ENCODE measurements around the gene FGGY.
A peak's percentile ranks its signal among the peaks of the same experiment; 100 is the strongest.
"Not testable (repeated sequence)": the region's sequence is repeated elsewhere in the genome, so short reads cannot be mapped to it uniquely, and the experiment has no call there.

The FGGY gene

DNA sequence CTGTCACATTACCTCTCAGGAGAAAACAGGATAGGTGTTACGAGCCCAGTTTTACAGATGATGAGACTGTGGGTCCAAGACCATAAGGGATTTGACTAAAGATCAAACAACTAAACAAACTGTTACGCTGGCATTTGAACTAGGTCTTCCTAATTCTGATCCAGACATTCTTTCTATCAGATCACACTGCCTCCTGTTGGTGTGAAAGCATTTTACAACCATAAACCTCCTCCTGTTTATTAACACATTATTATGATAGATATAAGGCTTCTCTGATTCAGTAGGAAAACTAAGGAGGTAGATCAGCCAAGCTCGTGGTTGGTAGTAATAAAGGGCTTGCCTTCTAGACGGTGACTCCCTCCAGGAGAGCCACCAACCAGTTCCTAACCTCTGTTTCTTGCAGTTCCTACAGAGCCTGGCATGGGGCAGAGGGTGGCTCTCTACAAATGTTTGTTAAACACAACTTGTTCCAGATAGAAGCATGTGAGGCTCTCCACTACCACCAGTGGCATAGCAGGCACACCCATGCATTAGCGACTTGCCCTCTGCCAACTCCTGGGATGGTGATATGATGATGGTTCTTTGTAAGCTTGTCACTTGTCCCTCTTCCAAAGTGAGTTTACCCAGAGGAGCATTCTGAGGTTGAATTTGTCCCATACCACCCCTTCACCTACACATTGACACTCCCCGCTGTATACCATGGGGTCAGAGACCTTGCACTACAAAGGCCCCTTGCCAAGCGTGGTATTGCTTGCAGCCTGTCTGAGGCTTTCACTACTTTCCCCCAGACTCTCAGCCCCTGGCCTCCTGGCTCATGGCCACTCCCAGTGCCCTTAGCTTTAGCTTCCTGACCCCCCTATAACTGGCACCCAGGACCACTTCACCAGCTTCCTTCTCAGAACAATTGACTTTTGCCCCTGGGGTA lies 421.4 kb downstream of the FGGY start:
- no peak for DNase-seq

DNA sequence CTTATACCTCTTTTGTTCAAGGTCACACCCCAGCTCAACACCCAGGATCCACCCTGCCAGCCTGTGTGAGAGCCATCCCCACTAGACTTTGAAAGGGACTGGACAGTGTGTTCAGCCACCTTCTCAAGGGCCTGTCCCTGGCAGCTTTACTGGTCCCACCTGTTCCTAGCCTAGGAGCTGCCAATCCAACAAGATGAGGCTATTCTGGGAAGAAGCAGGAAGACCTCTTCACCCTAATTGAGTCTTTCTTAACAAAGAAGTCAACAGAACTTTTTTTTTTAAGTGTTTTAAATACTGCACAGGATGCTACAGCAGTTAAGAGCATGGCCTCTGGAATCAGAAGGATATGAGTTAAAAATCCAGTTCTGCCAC lies 422.1 kb downstream of the FGGY start:
- no peak for DNase-seq

DNA sequence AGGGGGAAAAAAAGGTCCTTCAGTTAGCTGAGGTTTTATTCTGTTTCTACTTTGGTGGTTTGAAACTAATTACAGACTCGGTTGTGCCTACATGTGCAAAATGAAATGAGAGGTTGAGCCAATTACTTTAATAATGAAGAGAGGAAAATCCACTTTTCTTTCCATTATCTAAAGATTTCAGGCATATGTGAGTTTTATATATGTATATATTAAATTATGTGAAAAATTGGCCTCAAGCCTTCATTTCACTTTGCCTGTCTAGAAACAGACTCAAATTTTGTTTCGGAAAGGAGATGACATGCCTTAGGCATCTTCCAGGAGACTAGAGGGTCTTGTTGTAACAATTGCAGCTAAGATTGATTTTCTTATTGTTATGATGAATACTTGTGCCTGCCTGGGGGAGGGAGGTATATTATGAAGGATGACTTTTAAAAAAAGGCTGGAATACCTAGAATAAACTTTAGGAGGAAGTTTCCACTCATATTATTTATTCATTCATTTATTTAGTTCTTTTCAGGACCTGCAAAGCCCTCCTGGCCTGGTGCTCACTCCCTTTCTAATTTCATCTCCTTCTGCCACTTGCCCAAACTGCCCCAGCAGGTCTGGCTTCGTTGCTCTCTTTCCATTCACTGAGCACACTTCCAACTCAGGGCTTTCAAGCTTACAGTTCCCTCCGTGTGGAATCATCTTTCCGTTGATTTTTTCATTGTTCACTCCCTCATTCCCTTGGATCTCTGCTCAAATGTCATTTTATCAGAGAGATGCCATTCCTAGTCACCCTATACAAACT lies 423.6 kb downstream of the FGGY start:
- DNase-seq: no peak

DNA sequence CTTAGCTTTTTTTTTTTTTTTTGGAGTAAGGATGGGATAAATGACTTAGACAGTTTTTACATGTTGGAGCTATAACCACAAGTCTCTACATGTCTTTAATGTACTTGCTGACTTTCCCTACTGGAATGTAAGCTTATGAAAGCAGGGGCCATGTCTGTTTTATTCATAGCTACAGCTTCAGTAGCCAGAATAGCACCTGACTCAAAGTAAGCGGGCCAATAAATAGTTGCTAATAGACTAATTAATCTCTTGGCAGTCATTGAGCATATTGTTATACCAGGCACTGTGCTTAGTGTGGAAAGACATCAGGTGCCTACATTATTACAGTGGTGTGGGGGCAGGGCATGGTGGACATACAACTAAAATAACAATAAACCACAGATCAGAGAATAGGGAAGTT lies 433.4 kb downstream of the FGGY start:
- no peak for DNase-seq

DNA sequence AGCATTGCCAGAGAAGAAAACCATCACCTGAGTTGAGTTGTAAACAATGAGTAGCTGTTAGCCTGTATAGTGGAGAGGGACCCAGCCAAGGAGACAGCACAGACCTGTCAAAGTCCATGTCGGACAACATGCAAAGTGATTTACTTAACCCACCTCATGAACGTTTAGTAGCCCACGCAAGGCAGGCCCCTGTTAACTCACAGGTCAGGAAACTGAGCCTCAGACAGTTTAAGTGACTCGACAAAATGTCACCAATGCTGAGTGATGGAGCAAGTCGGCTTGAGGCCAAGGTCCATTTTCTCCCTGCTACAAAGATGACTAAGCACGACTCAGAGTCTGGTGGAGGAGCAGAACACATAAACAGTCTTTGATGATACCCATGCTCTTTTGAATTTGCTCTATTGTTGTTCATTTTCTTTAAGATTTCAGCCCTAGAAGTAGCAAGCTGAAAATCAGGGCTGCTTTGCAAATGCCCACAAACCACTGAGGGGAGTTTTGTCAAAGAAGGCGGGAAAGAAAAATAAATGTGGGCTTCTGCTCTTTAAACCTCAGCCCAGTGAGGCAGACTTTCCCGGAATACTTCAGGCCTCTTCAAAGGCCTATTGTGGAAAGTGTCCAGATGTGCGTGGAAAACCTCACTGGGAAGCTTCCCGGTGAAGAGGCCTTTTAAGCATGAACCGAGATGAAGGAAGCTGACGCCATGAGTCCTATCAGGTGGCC lies 434.0 kb downstream of the FGGY start:
- DNase-seq: peak; percentile 25

DNA sequence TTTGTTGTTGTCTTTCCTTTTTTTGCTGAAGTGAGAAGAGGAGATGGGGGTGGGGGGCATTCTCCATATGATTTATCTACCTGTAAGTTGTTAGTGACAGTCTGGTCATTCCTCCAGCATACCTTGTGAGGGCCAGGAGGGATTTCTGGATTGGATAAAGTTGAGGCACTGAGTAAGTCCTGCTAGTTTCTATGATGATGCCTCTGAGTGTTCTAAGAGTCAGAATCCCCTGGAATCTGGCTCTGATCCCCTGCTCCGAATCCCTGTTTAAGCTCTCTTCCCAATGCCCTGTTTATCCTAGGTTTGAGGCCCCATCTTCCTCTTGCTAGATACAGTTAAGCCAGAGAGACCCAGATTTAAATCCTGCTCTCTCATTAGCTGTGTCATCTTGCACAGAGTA lies 434.7 kb downstream of the FGGY start:
- DNase-seq: no peak

DNA sequence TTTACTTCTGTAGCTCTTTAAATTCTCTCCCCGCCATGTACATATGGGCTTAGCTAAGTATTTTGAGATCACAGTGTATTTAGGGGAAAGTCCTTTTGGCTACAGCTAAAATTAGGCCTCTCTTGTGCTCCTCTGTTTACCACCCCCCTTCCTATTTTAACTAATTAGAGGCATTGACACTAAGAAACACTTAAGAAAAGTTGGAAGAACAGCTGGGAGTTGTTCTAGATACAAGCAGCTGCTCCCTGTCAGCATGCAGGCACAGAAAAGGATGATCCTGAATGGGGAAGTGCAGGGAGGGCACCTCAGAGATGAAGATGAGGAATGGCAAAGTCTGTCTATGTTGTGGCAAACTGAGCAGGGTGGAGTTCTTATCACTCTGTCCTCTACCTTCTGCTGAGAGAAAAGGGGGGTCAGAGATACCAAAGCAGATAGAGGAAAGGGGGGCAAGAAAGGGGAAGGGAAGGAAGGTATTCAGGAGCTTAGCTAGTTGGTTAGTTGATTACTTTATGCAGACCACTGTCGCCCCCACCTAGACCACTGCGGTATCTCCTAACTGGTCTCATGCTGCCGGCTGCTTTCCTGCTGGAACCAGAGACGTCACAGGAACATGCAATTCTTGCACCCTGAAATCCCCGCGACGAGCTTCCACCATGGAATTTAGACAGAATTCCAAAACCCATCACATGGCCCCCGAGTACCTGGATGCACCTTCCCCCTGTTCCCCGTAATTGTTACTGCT lies 435.5 kb downstream of the FGGY start:
- no peak for DNase-seq

DNA sequence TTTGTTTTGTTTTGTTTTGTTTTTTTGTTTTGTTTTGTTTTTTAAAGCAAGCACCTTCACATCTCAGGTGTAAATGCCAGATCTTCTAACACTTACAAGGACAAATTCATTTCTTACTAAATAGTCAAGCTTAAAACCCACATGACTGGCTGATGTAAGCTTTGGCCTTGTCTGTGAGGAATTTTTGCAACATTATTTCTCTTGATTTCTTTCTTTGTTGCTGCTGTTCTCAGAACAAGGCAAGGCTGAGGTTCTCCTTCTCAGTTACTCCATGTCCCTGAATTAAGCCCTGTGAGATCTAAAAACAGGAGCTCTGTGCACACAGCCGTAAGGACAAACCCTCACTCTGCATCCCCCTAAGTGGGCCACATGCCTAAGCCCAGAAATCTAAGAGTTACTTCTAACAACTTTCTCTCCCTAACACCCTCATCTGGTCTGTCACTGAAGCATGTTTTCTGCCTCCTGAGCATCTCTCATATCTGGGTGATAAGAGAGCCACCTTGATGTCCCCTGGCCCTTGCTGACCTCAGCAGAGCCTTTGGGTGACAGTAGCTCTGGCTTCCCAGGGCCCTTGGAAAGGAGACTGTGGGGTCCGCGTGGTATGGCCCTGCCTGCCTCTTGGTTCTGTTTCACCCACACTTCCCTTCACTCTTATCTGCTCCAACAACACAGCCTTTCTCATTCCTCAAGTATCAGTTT lies 436.7 kb downstream of the FGGY start:
- no peak for DNase-seq

DNA sequence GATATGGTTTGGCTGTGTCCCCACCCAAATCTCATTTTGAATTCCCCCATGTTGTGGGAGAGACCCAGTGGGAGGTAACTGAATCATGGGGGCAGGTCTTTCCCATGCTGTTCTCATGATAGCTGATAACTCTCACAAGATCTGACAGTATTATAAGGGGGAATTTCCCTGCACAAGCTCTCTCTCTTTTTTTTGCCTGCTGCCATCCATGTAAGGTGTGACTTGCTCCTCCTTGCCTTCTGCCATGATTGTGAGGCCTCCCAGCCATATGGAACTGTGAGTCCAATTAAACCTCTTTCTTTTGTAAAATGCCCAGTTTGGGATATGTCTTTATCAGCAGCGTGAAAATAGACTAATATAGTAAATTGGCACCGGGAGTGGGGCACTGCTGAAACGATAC lies 439.0 kb downstream of the FGGY start:
- not testable (repeated sequence) for DNase-seq

DNA sequence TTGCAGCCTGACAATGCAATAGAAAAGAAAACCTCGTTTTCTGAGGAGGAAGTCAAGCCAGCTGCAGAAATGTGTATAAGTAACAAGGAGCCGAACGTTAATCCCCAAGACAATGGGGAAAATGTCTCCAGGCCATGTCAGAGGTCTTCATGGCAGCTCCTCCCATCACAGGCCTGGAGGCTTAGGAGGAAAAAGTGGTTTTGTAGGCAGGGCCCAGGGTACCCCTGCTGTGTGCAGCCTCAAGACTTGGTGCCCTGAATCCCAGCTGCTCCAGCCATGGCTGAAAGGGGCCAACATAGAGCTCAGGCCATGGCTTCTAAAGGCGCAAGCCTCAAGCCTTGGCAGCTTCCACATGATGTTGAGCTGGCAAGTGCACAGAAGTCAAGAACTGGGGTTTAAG lies 439.9 kb downstream of the FGGY start:
- DNase-seq: no peak

DNA sequence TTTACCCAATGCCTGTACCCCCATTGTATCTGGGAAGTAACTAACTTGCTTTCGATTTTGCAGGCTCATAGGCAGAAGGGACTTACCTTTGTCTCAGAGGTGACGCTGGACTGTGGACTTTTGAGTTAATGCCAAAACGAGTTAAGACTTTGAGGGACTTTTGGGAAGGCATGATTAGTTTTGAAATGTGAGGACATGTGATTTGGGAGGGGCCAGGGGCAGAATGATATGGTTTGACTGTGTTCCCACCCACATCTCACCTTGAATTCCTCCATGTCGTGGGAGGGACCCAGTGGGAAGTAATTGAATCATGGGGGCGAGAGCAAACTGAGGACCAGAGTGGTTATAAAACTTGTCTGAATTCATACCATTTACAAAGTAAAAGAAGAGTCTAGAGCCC lies 440.7 kb downstream of the FGGY start:
- no peak for DNase-seq

DNA sequence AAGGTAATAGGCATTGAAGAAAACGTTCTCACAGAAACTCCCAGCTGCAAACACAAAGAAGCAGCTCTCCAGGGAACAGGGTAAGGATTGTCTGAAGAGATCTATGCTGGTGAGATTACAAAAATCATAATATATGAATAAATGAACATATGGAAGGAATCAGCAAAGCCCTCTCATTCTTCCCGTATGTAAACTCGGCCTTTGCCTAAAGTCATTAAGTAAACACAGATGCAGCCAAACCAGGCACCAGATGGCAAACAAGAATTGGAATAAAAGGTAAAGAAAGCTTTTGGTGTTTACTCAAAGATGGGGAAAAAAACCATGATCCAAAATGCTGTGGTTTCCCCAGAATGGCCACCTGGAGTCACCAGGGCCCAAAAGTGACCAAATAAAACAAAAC lies 441.3 kb downstream of the FGGY start:
- no peak for DNase-seq

DNA sequence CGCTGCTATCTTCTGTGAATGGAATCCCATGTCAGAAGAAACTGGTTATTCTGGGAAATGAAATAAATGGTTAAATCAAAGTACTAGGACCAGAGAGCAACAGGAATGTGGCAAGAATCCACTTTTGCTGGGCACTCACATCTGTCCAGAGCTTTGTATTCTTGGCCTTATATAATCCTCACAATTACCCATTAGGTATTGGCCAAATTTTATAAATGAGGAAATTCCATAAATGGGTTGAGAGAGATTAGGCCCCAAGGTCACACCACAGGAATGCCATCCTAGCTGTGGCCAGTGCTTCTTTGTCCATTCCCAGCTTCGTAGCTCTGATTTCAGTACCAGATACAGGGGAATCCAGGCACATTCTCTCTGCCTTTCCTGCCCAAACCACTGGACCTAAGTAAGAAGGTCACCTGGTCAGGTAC lies 441.7 kb downstream of the FGGY start:
- DNase-seq: no peak

DNA sequence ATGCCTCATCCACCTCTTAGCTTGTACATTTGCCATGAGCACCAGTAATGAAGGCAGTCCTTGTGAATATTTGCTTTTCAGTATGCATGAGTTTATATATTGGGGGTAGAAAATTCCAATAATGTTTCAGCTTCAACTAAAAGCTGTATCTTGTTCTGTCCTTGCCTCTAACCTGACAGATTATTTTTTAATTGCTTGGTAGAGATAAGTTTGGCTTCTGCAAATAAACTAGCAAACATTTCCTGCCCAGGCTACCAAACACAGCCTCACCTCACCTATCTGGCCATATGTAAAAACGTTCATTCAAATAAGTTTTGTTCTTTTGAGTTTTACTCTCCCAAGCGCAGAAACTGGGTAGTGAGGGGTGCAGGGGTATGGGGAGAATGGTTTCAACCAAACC lies 442.2 kb downstream of the FGGY start:
- DNase-seq: no peak

DNA sequence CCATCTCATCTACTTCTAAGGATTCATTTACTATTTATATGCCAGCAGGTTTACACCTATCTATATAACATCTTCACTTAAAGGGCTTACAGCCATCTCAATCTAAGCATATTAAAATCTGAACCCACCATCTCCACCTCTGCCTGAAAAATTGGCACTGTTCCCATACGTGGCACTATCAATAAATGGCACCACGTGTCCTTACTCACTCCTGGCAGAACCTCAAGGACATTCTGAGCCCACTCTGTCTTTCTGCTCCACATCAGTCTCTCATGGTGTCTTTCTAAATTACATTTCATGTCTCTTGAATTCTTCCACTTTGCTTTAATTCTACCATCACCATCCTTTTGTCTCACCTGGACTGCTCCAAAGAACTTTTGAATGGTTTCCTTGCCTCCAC lies 445.6 kb downstream of the FGGY start:
- no peak for DNase-seq

DNA sequence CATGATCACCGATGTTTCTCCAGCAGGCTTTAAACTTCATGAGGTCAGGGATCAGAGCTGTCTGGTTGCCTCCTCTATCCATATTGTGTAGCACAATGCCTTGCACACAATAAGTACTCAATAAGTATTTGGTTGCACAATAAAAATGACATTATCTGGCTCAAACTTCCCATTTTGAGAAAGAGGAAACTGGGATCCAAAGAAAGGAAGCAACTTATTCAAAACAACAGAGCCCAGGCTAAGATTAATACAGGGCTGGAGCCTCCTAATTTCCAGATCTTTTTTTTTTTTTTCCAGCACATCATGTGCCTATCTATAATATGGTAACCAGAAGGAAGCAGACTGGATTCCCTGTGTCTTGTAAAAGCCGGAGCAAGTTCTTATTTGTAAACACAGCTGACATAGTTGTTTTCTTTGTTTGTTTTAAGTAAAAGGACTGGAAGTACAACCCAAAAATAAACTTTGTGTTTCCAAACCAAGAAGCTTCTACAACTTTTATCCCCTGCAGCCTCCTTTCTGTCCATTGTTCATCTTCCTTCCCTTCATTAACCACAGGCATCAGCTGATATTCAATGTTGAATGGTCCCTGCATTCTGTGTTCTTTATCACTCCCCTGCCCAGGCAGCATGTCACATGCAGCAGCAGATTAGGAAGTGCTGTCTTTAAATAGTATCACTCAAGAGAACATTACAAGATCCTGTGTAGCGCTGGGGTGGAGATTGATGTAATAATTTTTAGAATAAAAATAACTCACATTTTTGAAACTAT lies 446.6 kb downstream of the FGGY start:
- DNase-seq: no peak

DNA sequence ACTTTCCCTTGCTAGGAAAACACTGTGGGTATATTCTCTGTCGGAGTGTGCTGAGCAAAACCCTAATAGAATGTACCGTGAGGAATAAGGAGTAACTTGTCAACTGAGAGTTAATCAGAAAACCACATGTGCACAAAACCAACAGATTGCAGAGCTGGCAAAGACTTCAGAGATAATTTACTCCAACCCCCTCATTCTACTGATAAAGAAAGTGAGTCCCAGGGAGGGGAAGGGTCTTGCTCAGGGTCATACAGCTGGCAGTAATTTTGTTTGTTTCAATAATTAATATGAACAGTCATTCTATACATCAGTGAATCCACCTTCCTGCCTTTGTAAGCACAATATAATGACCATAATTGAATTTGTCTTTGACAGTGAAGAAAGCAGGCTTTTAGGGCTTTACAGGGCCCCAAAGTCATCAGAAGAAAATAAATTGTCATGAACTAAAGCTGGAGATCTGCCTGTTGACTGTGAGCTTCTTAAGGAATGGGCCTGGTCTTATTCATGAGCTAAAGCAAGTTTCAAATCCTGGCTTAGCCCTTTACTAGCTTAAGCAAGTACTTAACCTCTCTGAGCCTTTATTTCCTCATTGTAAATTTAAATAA lies 450.6 kb downstream of the FGGY start:
- DNase-seq: no peak

DNA sequence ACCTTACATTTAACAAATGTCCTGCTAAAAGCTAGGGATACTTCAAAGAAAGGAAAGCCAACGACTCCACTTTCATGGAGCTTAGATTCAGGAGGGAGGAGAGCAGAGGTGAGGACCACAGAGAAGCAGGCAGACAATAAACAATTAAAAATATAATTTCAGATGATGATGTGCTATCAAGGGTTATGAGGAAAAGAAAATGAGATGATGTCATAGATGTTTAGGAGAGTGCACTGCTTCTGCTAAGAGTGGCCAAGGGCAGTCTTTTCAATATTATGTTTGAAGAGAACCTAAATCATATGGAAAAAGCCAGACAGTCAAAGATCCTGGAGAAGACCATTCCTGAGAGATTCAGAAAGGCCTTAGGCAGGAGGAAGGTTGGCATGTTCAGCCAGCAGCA lies 451.2 kb downstream of the FGGY start:
- no peak for DNase-seq

DNA sequence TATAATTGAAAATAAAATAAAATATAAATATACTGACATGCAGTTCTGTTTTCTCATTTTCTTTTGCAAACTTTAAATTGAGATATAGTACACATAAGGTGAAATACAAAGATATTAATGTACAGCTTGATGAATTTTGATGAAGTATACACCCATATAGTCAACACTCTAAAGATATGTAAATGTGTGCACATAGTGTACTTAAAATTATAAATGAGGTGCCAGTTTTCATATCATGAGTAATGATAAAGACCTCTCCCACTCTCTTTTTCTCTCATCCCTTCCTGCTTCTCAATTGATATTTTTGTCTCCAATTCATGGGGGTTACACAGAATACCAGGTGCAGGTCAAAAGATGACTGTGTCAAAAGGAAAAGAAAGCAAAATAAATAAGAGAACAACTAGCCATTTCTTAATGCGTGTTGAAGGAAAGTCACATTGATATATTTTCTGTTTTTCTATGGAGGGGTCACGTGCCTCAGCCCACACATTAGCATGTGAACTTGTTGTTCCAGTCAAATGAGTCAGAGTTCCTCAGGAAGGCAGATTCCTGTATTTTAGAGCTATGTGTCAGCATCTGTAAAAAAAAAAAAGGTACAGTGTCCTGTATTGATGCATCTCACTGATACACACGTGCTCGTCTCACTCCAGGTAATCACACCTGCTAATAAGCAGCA lies 453.6 kb downstream of the FGGY start:
- no peak for DNase-seq

DNA sequence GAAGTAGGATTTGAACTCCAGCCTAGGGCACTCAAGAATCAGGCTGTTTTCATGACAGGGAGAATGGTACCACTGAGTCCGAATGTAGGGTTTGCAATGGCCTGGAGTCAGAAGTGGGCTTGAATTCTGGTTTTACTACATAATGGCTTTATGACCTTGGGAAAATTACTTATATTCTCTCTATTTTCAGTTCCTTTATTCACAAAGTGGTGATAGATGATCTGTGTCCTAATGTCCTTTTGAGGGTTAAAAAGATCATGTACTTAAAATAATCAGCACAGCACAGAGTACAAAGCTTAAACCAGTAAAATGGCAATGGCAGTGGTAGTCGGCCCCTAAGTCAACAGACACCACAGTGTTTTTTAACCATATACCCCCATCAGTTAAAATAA lies 454.1 kb downstream of the FGGY start:
- no peak for DNase-seq
